Measurements from ENCODE around the gene AKAP17A. TPM values are rescaled to one million over a fixed set of nuclear protein-coding genes. Genes with fewer than 3 reads are reported as not detected.
"Not testable (repeated sequence)": the region's sequence is repeated elsewhere in the genome, so short reads cannot be mapped to it uniquely, and the experiment has no call there.

AKAP17A gene
- polyA plus RNA-seq, 1 donor from 2014 or later, result 48.7 TPM

DNA sequence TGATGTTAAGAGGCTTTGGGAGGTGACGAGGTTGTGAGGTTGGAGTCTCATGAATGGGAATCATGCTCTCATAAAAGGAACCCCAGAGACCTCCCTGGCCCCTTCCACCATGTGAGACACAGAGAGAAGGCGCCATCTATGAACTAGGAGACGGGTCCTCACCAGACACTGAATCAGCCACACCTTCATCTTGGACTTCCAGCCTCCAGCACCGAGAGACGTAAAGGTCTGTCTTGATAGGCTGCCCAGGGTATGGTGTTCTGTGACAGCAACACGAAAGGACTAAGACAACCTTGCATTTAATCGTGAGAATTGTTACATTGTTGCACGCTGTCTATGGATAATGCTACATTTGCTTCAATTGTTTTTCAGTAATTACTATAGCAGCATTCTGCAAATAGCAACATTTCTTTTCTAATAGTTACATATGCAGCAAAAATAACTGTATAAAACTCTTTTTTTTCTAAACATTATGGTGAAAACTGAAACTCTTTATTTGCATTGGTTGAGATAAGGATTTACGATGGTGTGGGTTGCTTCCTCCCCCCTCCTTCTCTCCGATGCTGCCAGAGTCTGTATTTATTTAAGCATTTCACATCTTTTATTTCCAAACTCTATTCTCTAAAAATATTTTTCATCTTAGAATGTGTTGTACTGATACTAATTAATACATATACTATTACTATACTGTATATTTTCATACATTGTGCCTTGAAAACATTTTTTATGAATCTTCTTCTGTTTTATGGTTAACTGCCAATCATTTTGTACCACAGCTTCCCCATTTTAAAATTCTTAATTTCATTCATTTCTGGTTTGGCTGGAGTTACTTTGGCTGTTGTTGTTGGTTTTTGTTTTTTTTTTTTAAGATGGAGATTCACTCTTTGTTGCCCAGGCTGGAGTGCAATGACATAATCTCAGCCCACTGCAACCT, 26.4 kb upstream of the AKAP17A start:
- no peaks in the 10 kb centered on the region for H3F3A ChIP-seq (ENCODE audit: insufficient read depth, low read length, poor library complexity, severe bottlenecking)
- H2AFZ ChIP-seq (ENCODE audit: low read depth, low read length), result no peak overlapping the region
- no peaks in the 10 kb centered on the region for H3K79me2 ChIP-seq (replicated peaks; ENCODE audit: insufficient read depth, low read length)
- no peaks in the 10 kb centered on the region for H3K9me2 ChIP-seq (ENCODE audit: insufficient read depth, low read length)
- H3K4me3 ChIP-seq (ENCODE audit: low read length), result no peak overlapping the region
- H3K9ac ChIP-seq (ENCODE audit: low read length), result no peak overlapping the region
- no peaks in the 10 kb centered on the region for H3K9me3 ChIP-seq (ENCODE audit: low read length)
- H4K20me1 ChIP-seq (ENCODE audit: insufficient read depth), result no peaks in the 10 kb centered on the region
- H3K36me3 ChIP-seq (ENCODE audit: insufficient read depth, low read length), result no peaks in the 10 kb centered on the region
- H3K27ac ChIP-seq (ENCODE audit: low read length), result no peak overlapping the region
- no peaks in the 10 kb centered on the region for H3K27me3 ChIP-seq (ENCODE audit: insufficient read depth, low read depth, low read length)
- no peak overlapping the region for H3K4me2 ChIP-seq (ENCODE audit: low read length)
- TF ChIP-seq POLR2AphosphoS5 (IDR thresholded peaks at IDR 0.05) (no peak), MXI1 (conservative IDR thresholded peaks at IDR 0.05; ENCODE audit: poor library complexity, severe bottlenecking) (no peak), EP300 (conservative IDR thresholded peaks at IDR 0.05; ENCODE audit: poor library complexity, severe bottlenecking) (no peak), EZH2 (IDR thresholded peaks at IDR 0.05; ENCODE audit: borderline replicate concordance, insufficient read depth, low read length, poor library complexity, severe bottlenecking) (no peak), RAD21 (conservative IDR thresholded peaks at IDR 0.05) (no peak), TAF1 (IDR thresholded peaks at IDR 0.05; ENCODE audit: low read depth) (no peak), SMC3 (conservative IDR thresholded peaks at IDR 0.05; ENCODE audit: poor library complexity) (no peak)
- TF ChIP-seq, protein P1, sequence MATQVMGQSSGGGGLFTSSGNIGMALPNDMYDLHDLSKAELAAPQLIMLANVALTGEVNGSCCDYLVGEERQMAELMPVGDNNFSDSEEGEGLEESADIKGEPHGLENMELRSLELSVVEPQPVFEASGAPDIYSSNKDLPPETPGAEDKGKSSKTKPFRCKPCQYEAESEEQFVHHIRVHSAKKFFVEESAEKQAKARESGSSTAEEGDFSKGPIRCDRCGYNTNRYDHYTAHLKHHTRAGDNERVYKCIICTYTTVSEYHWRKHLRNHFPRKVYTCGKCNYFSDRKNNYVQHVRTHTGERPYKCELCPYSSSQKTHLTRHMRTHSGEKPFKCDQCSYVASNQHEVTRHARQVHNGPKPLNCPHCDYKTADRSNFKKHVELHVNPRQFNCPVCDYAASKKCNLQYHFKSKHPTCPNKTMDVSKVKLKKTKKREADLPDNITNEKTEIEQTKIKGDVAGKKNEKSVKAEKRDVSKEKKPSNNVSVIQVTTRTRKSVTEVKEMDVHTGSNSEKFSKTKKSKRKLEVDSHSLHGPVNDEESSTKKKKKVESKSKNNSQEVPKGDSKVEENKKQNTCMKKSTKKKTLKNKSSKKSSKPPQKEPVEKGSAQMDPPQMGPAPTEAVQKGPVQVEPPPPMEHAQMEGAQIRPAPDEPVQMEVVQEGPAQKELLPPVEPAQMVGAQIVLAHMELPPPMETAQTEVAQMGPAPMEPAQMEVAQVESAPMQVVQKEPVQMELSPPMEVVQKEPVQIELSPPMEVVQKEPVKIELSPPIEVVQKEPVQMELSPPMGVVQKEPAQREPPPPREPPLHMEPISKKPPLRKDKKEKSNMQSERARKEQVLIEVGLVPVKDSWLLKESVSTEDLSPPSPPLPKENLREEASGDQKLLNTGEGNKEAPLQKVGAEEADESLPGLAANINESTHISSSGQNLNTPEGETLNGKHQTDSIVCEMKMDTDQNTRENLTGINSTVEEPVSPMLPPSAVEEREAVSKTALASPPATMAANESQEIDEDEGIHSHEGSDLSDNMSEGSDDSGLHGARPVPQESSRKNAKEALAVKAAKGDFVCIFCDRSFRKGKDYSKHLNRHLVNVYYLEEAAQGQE (IDR thresholded peaks at IDR 0.05; ENCODE audit: borderline replicate concordance), result no peak
- TF ChIP-seq, protein P2, sequence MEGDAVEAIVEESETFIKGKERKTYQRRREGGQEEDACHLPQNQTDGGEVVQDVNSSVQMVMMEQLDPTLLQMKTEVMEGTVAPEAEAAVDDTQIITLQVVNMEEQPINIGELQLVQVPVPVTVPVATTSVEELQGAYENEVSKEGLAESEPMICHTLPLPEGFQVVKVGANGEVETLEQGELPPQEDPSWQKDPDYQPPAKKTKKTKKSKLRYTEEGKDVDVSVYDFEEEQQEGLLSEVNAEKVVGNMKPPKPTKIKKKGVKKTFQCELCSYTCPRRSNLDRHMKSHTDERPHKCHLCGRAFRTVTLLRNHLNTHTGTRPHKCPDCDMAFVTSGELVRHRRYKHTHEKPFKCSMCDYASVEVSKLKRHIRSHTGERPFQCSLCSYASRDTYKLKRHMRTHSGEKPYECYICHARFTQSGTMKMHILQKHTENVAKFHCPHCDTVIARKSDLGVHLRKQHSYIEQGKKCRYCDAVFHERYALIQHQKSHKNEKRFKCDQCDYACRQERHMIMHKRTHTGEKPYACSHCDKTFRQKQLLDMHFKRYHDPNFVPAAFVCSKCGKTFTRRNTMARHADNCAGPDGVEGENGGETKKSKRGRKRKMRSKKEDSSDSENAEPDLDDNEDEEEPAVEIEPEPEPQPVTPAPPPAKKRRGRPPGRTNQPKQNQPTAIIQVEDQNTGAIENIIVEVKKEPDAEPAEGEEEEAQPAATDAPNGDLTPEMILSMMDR (IDR thresholded peaks at IDR 0.05; ENCODE audit: poor library complexity, severe bottlenecking), result no peak

DNA sequence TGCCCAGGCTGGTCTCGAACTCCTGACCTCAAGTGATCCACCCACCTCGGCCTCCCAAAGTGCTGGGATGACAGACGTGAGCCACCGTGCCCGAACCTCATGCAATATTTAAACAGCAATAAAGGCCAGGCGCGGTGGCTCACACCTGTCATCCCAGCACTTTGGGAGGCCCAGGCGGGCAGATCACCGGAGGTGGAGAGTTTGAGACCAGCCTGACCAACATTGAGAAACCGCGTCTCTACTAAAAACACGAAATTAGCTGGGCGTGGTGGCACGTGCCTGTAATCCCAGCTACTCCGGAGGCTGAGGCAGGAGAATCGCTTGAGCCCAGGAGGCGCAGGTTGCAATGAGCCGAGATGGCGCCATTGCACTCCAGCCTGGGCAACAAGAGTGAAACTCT, 17.2 kb upstream of the AKAP17A start:
- not testable (repeated sequence) for H3F3A ChIP-seq (ENCODE audit: insufficient read depth, low read length, poor library complexity, severe bottlenecking); H3K79me2 ChIP-seq (replicated peaks; ENCODE audit: insufficient read depth, low read length); H2AFZ ChIP-seq (ENCODE audit: low read depth, low read length); H3K9ac ChIP-seq (ENCODE audit: low read length); H3K4me2 ChIP-seq (ENCODE audit: low read length); H3K4me3 ChIP-seq (ENCODE audit: low read length); H3K27me3 ChIP-seq (ENCODE audit: insufficient read depth, low read depth, low read length); H4K20me1 ChIP-seq (ENCODE audit: insufficient read depth); H3K36me3 ChIP-seq (ENCODE audit: insufficient read depth, low read length); H3K9me2 ChIP-seq (ENCODE audit: insufficient read depth, low read length); H3K27ac ChIP-seq (ENCODE audit: low read length); H3K9me3 ChIP-seq (ENCODE audit: low read length)

All from neural cell (in vitro differentiated cells).